Trophoblast cell (in vitro differentiated cells and primary cell): Measurements from ENCODE around the gene ITGA3. TPM values are rescaled to one million over a fixed set of nuclear protein-coding genes. Genes with fewer than 3 reads are reported as not detected.

ENCODE experiments used
- DNase-seq, 2 donors: peaks; one replicate each; pipeline ENCODE4 v3.0.0-alpha.2; 2016
- H2AFZ ChIP-seq: 2 replicates; pipeline ENCODE4 v1.6.1; 2013; ENCODE audit warnings: low read length, moderate library complexity, mild to moderate bottlenecking; ENCODE audit not compliant: insufficient read depth, poor library complexity
- H2AK5ac ChIP-seq: 2 replicates; pipeline ENCODE4 v1.6.1; 2013; ENCODE audit warnings: mild to moderate bottlenecking, low read length
- H2BK120ac ChIP-seq: 2 replicates; pipeline ENCODE4 v1.6.1; 2013; ENCODE audit warnings: low read length, mild to moderate bottlenecking, moderate library complexity; ENCODE audit not compliant: insufficient read depth, poor library complexity
- H2BK12ac ChIP-seq: 2 replicates; pipeline ENCODE4 v1.6.1; 2013; ENCODE audit warnings: mild to moderate bottlenecking, low read length, moderate library complexity
- H2BK5ac ChIP-seq: 2 replicates; pipeline ENCODE4 v1.6.1; 2013; ENCODE audit warnings: low read length, low read depth, moderate library complexity, mild to moderate bottlenecking; ENCODE audit not compliant: poor library complexity
- H3K14ac ChIP-seq: 2 replicates; pipeline ENCODE4 v1.6.1; 2013; ENCODE audit warnings: mild to moderate bottlenecking, low read length
- H3K18ac ChIP-seq: 2 replicates; pipeline ENCODE4 v1.6.1; 2013; ENCODE audit warnings: mild to moderate bottlenecking, low read length
- H3K23ac ChIP-seq: 2 replicates; pipeline ENCODE4 v1.6.1; 2013; ENCODE audit warnings: low read length
- H3K27ac ChIP-seq: 2 replicates; pipeline ENCODE4 v1.5.1; 2013; ENCODE audit warnings: low read depth, mild to moderate bottlenecking, inconsistent platforms, low read length, moderate library complexity
- H3K27me3 ChIP-seq: 2 replicates; pipeline ENCODE4 v1.6.1; 2013; ENCODE audit warnings: inconsistent platforms, mild to moderate bottlenecking, low read length, moderate library complexity; ENCODE audit not compliant: insufficient read depth
- H3K36me3 ChIP-seq, 2 experiments: 1 replicate in 1 of 2; 2 replicates in 1 of 2; pipeline ENCODE4 v1.6.1; 2013; ENCODE audit warnings: low read length in 2 of 2, mild to moderate bottlenecking in 2 of 2, moderate library complexity in 1 of 2; ENCODE audit not compliant: insufficient read depth in 2 of 2, control insufficient read depth in 1 of 2
- H3K4ac ChIP-seq: 2 replicates; pipeline ENCODE4 v1.6.1; 2013; ENCODE audit warnings: low read depth, mild to moderate bottlenecking, low read length, moderate library complexity
- H3K4me1 ChIP-seq, 2 experiments: 1 replicate in 1 of 2; 2 replicates in 1 of 2; pipeline ENCODE4 v1.6.1; 2013; ENCODE audit warnings: low read length in 2 of 2, mild to moderate bottlenecking in 2 of 2, moderate library complexity in 1 of 2; ENCODE audit not compliant: insufficient read depth in 2 of 2, control insufficient read depth in 1 of 2
- H3K4me2 ChIP-seq: 2 replicates; pipeline ENCODE4 v1.6.1; 2013; ENCODE audit warnings: inconsistent platforms, mild to moderate bottlenecking, low read length, moderate library complexity
- H3K4me3 ChIP-seq: 2 replicates; pipeline ENCODE4 v1.5.1; 2013; ENCODE audit warnings: mild to moderate bottlenecking, low read depth, low read length, inconsistent platforms
- H3K79me1 ChIP-seq: one replicate; pipeline ENCODE4 v1.6.1; 2013; ENCODE audit warnings: low read length
- H3K79me2 ChIP-seq: 2 replicates; pipeline ENCODE4 v1.6.1; 2013; ENCODE audit warnings: low read length, mild to moderate bottlenecking; ENCODE audit not compliant: control insufficient read depth, insufficient read depth, poor library complexity
- H3K9ac ChIP-seq: 2 replicates; pipeline ENCODE4 v1.6.1; 2013; ENCODE audit warnings: mild to moderate bottlenecking, low read length
- H3K9me3 ChIP-seq: 2 replicates; pipeline ENCODE4 v1.6.1; 2013; ENCODE audit warnings: low read depth, mild to moderate bottlenecking, control low read depth, inconsistent platforms, low read length; ENCODE audit not compliant: insufficient read depth
- H4K12ac ChIP-seq: 2 replicates; pipeline ENCODE4 v1.6.1; 2013; ENCODE audit warnings: low read depth, mild to moderate bottlenecking, low read length, moderate library complexity
- H4K8ac ChIP-seq: 2 replicates; pipeline ENCODE4 v1.6.1; 2013; ENCODE audit warnings: low read depth, mild to moderate bottlenecking, low read length, moderate library complexity
- H4K91ac ChIP-seq: one replicate; pipeline ENCODE4 v1.6.1; 2013; ENCODE audit warnings: low read depth, mild to moderate bottlenecking, low read length, moderate library complexity
- WGBS: extraction: QIAGEN DNeasy Blood & Tissue Kit; methylation state at CpG from one replicate; pipeline ENCODE4 v1.1.7; 2013; ENCODE audit warnings: missing lambda C conversion rate; ENCODE audit not compliant: insufficient read length, insufficient coverage; ENCODE audit errors: extremely low coverage; 5-methylcytosine and 5-hydroxymethylcytosine counted together
- polyA plus RNA-seq: library from polyadenylated mRNA; stranded (reverse); fragments of 200-250 nt; gene quantifications from 2 replicates; pipeline ENCODE4 v1.2.3, GENCODE V29; 2013

Gene ITGA3
- polyA plus RNA-seq: 63.3 and 65.7 TPM in 2 replicates

DNA sequence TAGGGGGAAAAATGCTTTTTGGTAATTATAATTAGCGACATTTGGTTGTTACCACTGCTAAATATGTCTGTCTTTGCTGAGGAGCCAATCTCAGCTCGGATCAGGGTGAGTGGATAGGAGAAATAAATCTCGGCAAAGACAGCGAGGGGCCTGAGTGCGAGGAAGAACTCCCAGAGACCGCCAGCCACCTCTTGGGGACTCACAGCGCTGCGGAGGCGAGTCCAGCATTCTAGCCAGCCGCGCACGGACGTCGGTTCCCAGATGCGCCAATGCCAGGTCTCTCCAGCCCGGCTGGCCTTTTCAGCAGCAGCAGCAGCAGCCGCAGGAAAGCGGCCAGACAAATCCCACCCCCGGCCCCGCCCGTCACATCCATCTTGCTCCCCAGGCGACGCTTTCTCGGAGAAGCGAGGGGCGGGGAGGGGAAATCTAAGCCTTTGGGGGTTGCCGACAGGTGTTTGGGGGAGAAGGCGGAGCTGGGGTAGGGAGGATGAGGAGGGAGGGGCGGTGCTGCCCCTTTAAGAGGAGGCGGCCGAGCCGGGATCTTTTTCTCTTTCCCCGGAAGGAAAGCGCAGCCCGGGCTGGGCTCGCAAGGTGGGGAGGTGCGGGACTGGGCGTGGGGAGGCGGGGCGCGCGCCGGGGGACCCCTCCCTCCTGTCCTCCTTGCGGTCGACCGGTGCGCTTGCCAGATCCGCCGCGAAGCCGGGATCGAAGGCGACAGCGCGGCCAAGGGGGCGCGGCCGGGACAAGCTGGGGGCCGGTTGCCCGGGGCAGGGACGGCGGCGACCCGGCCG is at the start of gene ITGA3:
Gene ITGA3 (plus strand): TSS at position 685 of the 791 bp plus-strand sequence. CDS start 330 bp downstream, outside the sequence.
- Histone ChIP-seq H3K27me3 (no peaks in the 10 kb centered on the region), H2AFZ (peak within 1 kb of the TSS; percentile 56), H3K9me3 (no peaks in the 10 kb centered on the region), H3K79me2 (peaks cover 18% of the 10 kb centered on the region), H2BK5ac (peak within 1 kb of the TSS; percentile 52), H3K23ac (no peak within 1 kb of the TSS), H3K79me1 (peaks cover 36% of the 10 kb centered on the region), H4K12ac (peak within 1 kb of the TSS; percentile 45), H3K36me3 (peaks cover 0 to 2% of the 10 kb centered on the region in 2 experiments), H3K4me3 (peak within 1 kb of the TSS; percentile 80), H3K4ac (peak within 1 kb of the TSS; percentile 38), H3K9ac (peak within 1 kb of the TSS; percentile 68), H2AK5ac (peak within 1 kb of the TSS; percentile 20), H3K4me2 (peak within 1 kb of the TSS; percentile 77), H2BK12ac (peak within 1 kb of the TSS; percentile 37), H2BK120ac (peak within 1 kb of the TSS; percentile 70), H3K14ac (peak within 1 kb of the TSS; percentile 72), H3K18ac (peak within 1 kb of the TSS; percentile 73), H3K27ac (peak within 1 kb of the TSS; percentile 78), H4K8ac (peak within 1 kb of the TSS; percentile 51), H4K91ac (peak within 1 kb of the TSS; percentile 78), H3K4me1 (peaks cover 58 to 63% of the 10 kb centered on the region in 2 experiments)
- WGBS: no CpG with 5 or more reads among the region's 65 CpGs
- DNase-seq: peak; percentile 91 to 94

DNA sequence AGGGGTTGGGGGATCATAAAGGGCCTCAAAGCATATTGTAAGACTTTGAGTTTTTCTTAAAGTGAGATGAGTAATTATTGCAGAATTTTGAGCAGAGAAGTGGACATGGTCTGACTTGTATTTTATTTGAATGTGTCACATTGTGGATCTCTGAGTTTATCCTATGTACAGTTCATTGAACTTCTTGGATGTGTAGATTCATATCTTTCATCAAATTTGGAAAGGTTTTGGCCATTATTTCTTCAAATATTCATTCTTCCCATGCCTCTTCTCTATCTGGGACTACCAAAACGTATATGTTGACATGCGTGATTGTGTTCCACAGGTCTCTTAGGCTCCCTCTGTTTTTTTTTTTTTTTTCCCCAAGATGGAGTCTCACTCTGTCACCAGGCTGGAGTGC is 46.6 kb upstream of the ITGA3 start:
- H3K4me1 ChIP-seq: no peaks in the 10 kb centered on the region
- no CpG with 5 or more reads among the region's 2 CpGs for WGBS
- H3K4me3 ChIP-seq: no peak overlapping the region
- no peak overlapping the region for H2BK120ac ChIP-seq
- no peak overlapping the region for H3K27ac ChIP-seq
- no peaks in the 10 kb centered on the region for H3K36me3 ChIP-seq
- H2BK5ac ChIP-seq: no peak overlapping the region
- H2AK5ac ChIP-seq: no peak overlapping the region
- H3K79me2 ChIP-seq: no peaks in the 10 kb centered on the region
- H3K18ac ChIP-seq: no peak overlapping the region
- DNase-seq: no peak
- no peak overlapping the region for H3K14ac ChIP-seq
- H3K9me3 ChIP-seq: peaks cover 6% of the 10 kb centered on the region
- no peak overlapping the region for H4K12ac ChIP-seq
- no peak overlapping the region for H3K9ac ChIP-seq
- H3K79me1 ChIP-seq: no peaks in the 10 kb centered on the region
- H3K4ac ChIP-seq: no peak overlapping the region
- no peak overlapping the region for H2AFZ ChIP-seq
- H2BK12ac ChIP-seq: no peak overlapping the region
- H3K4me2 ChIP-seq: no peak overlapping the region
- H3K23ac ChIP-seq: no peak overlapping the region
- H4K8ac ChIP-seq: no peak overlapping the region
- no peaks in the 10 kb centered on the region for H3K27me3 ChIP-seq
- H4K91ac ChIP-seq: no peak overlapping the region

DNA sequence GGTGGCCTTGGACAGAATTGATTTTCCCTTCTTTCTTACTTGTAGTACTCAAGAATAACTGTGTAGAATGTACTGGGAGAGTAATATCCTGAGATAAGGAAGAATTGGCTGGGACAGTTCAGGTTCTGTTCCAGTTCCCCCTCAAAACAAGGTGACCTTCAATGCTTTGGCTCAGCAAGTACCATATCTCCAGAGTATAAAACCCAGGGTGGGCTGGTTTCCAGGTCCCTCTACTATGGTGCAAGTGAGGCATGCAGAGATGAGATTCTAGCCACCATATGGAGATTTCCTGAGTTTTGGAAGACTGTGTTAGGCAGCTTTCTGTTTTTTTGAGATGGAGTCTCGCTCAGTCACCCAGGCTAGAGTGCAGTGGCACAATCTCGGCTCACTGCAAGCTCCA is 42.8 kb upstream of the ITGA3 start:
- no peak overlapping the region for H3K23ac ChIP-seq
- no peak overlapping the region for H4K91ac ChIP-seq
- no peak for DNase-seq
- H3K9ac ChIP-seq: no peak overlapping the region
- H2BK12ac ChIP-seq: no peak overlapping the region
- H4K8ac ChIP-seq: no peak overlapping the region
- H2AK5ac ChIP-seq: no peak overlapping the region
- no peaks in the 10 kb centered on the region for H3K79me1 ChIP-seq
- H3K4me1 ChIP-seq: no peaks in the 10 kb centered on the region
- H3K79me2 ChIP-seq: no peaks in the 10 kb centered on the region
- no peak overlapping the region for H3K18ac ChIP-seq
- no peaks in the 10 kb centered on the region for H3K36me3 ChIP-seq
- H3K4me3 ChIP-seq: no peak overlapping the region
- no peaks in the 10 kb centered on the region for H3K27me3 ChIP-seq
- no peak overlapping the region for H4K12ac ChIP-seq
- H2BK5ac ChIP-seq: no peak overlapping the region
- no peak overlapping the region for H3K4ac ChIP-seq
- no peak overlapping the region for H2AFZ ChIP-seq
- no peak overlapping the region for H3K4me2 ChIP-seq
- no peak overlapping the region for H2BK120ac ChIP-seq
- no CpG with 5 or more reads among the region's 2 CpGs for WGBS
- H3K9me3 ChIP-seq: peaks cover 9% of the 10 kb centered on the region
- no peak overlapping the region for H3K27ac ChIP-seq
- no peak overlapping the region for H3K14ac ChIP-seq

DNA sequence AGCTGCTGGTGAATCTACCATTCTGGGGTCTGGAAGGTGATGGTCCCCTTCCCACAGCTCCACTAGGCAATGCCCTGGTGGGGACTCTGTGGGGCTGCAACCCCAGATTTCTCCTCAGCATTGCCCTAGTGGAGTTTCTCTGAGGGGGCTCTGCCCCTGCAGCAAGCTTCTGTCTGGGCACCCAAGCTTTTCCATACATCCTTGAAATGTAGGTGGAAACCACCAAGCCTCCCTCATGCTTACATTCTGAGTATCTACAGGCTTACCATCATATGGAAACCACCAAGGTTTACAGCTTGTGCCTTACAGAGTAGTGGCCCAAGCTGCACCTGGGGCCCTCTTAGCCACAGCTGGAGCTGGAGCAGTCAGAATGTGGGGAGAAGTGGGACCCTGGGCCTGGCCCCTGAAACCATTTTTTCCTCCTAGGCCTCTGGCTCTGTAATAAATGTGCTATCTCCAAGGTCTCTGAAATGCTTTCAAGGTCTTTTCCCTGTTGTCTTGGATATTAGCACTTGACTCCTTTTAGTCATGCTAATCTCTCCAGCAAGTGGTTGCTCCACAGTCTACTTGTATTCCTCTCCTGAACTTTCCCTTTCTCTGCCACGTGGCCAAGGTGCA is 41.3 kb upstream of the ITGA3 start:
- H3K79me2 ChIP-seq: no peaks in the 10 kb centered on the region
- H2BK120ac ChIP-seq: no peak overlapping the region
- H3K14ac ChIP-seq: no peak overlapping the region
- H2BK5ac ChIP-seq: no peak overlapping the region
- H3K27me3 ChIP-seq: no peaks in the 10 kb centered on the region
- H3K23ac ChIP-seq: no peak overlapping the region
- no peak overlapping the region for H4K91ac ChIP-seq
- no peak for DNase-seq
- H3K4ac ChIP-seq: no peak overlapping the region
- no peak overlapping the region for H3K4me3 ChIP-seq
- no peak overlapping the region for H2AK5ac ChIP-seq
- no peak overlapping the region for H3K9ac ChIP-seq
- no peak overlapping the region for H2AFZ ChIP-seq
- no peaks in the 10 kb centered on the region for H3K36me3 ChIP-seq
- no peak overlapping the region for H3K4me2 ChIP-seq
- H3K79me1 ChIP-seq: no peaks in the 10 kb centered on the region
- peaks cover 7% of the 10 kb centered on the region for H3K9me3 ChIP-seq
- H2BK12ac ChIP-seq: no peak overlapping the region
- H3K4me1 ChIP-seq: no peaks in the 10 kb centered on the region
- H3K18ac ChIP-seq: no peak overlapping the region
- no peak overlapping the region for H4K12ac ChIP-seq
- no CpG with 5 or more reads among the region's 1 CpG for WGBS
- no peak overlapping the region for H4K8ac ChIP-seq
- no peak overlapping the region for H3K27ac ChIP-seq
